GM12878 (cell line): ENCODE measurements around the gene ARAP3. TPM values are rescaled to one million over a fixed set of nuclear protein-coding genes. Genes with fewer than 3 reads are reported as not detected.

Experiments used
- ATAC-seq: fragments of 200-7000 bp; cut with Tn5 transposase; 3 replicates; pipeline ENCODE4 v1.9.1; 2020; ENCODE audit warnings: mild to moderate bottlenecking, moderate library complexity
- BruUV-seq: library from RNA; stranded (reverse); fragments of 400-500 nt; replicated peaks from 2 replicates; lab custom pipeline; 2021; lab: Mats Ljungman, UMichigan
- CTCF ChIA-PET: fragments of 300-600 bp; sonication (Branson Sonifier 250); formaldehyde crosslinking; extraction: SDS; loops from one replicate; lab custom pipeline; 2021; ENCODE audit warnings: inconsistent platforms; lab: Yijun Ruan, JAX
- POLR2A ChIA-PET: fragments of 350-600 bp; formaldehyde crosslinking; extraction: SDS; loops from one replicate; lab custom pipeline; 2021; ENCODE audit warnings: inconsistent platforms; lab: Charles Lee
- RAD21 ChIA-PET: fragments of 300-600 bp; sonication (Branson Sonifier 250); formaldehyde crosslinking; loops from one replicate; lab custom pipeline; 2023; ENCODE audit warnings: antibody characterized with exemption; ENCODE audit not compliant: unreplicated experiment; lab: Charles Lee
- SMC1A ChIA-PET: fragments of 300-600 bp; sonication (Branson Sonifier 250); formaldehyde crosslinking; loops from one replicate; lab custom pipeline; 2023; ENCODE audit not compliant: unreplicated experiment, uncharacterized antibody; lab: Charles Lee
- DNase-seq: peaks from one replicate; pipeline ENCODE4 v3.0.0-alpha.2; 2011; ENCODE audit warnings: low read depth, low spot score
- FAIRE-seq: peaks from 3 replicates; lab custom pipeline; 2011; peaks lifted over from hg19 to GRCh38; lab: Jason Lieb, UNC
- H2AFZ ChIP-seq: 2 replicates; pipeline ENCODE4 v1.6.0; 2011; ENCODE audit warnings: low read depth, low read length, control low read depth; ENCODE audit not compliant: control insufficient read depth
- H3K27ac ChIP-seq: 2 replicates; pipeline ENCODE4 v1.5.1; 2011; ENCODE audit warnings: control low read depth; ENCODE audit not compliant: control insufficient read depth, insufficient read depth
- H3K27me3 ChIP-seq, 2 experiments: replicated peaks in 1 of 2; 2 replicates each; pipeline versions ENCODE4 v1.6.0 to v1.6.1; 2011; ENCODE audit warnings: low read length in 1 of 2; ENCODE audit not compliant: control insufficient read depth in 2 of 2, insufficient read depth in 2 of 2
- H3K36me3 ChIP-seq, 2 experiments: 2 replicates each; pipeline ENCODE4 v1.5.1; 2011; ENCODE audit warnings: low read length in 1 of 2; ENCODE audit not compliant: control insufficient read depth in 2 of 2, insufficient read depth in 2 of 2
- H3K4me1 ChIP-seq: 2 replicates; pipeline ENCODE4 v1.6.1; 2011; ENCODE audit warnings: mild to moderate bottlenecking, low read length, moderate library complexity, mixed read lengths; ENCODE audit not compliant: control insufficient read depth, insufficient read depth
- H3K4me2 ChIP-seq: 2 replicates; pipeline ENCODE4 v1.6.0; 2011; ENCODE audit warnings: control low read depth; ENCODE audit not compliant: control insufficient read depth, insufficient read depth
- H3K4me3 ChIP-seq: fragments of 200-600 bp; sonication (generic); 2 replicates; pipeline ENCODE4 v1.5.1; 2016
- H3K79me2 ChIP-seq: 2 replicates; pipeline ENCODE4 v1.6.0; 2011; ENCODE audit warnings: low read length; ENCODE audit not compliant: control insufficient read depth, insufficient read depth
- H3K9ac ChIP-seq: 2 replicates; pipeline ENCODE4 v1.8.0; 2011; ENCODE audit warnings: low read length, control low read depth, mixed read lengths; ENCODE audit not compliant: control insufficient read depth, insufficient read depth
- H3K9me3 ChIP-seq: replicated peaks from 3 replicates; pipeline ENCODE4 v1.5.1; 2011; ENCODE audit warnings: mild to moderate bottlenecking, low read length; ENCODE audit not compliant: control insufficient read depth, insufficient read depth
- H4K20me1 ChIP-seq: 2 replicates; pipeline ENCODE4 v1.6.0; 2011; ENCODE audit not compliant: control insufficient read depth, insufficient read depth
- HCFC1 ChIP-seq: fragments of 150-350 bp; IDR thresholded peaks from 2 replicates; pipeline ENCODE4 v1.6.1; 2014; ENCODE audit warnings: low read length
- WGBS: methylation state at CpG from one replicate; pipeline ENCODE4 v1.1.6; 2016; ENCODE audit warnings: low lambda C conversion rate; ENCODE audit not compliant: insufficient replicate concordance, insufficient coverage; ENCODE audit errors: missing lambda C conversion rate; 5-methylcytosine and 5-hydroxymethylcytosine counted together
- in situ Hi-C: fragments of 300-500 bp; cut with MboI; formaldehyde crosslinking; loops from 9 replicates; pipeline ENCODE4 v1.14.3; 2018; ENCODE audit warnings: mixed read lengths
- intact Hi-C: fragments of 100-400 bp; cut with micrococcal nuclease; formaldehyde crosslinking; loops from one replicate; pipeline ENCODE4 v1.14.2; 2022; ENCODE audit not compliant: unreplicated experiment
- polyA plus RNA-seq, 11 experiments: library from polyadenylated mRNA; depleted of rRNA in 4 of 11; unstranded in 6 of 11; stranded (reverse) in 5 of 11; fragments of >200 nt; fragmentation: Nextera tagmentation in 4 of 11; fragmentation: Illumina TruSeq in 1 of 11; extraction: Ambion mirVana in 4 of 11; extraction: Trizol in 1 of 11; gene quantifications; 1 replicate in 1 of 11; 2 replicates in 10 of 11; pipeline versions ENCODE4 v1.2.1 to v1.2.3, GENCODE V29; 2011 to 2016; ENCODE audit warnings: inconsistent platforms in 2 of 11, missing spikeins in 2 of 11, low read depth in 1 of 11
- total RNA-seq, 4 experiments: library from RNA; depleted of rRNA in 3 of 4; stranded (reverse); fragments of >200 nt in 3 of 4; fragmentation: Illumina TruSeq in 1 of 4; extraction: Trizol in 1 of 4; gene quantifications; 2 replicates each; pipeline versions ENCODE4 v1.2.1 to v1.2.3, GENCODE V29; 2013 to 2021
- TF ChIP-seq, protein P1 (sequence below): fragments of 150-350 bp; IDR thresholded peaks from 2 replicates; pipeline ENCODE4 v1.6.1; 2016; ENCODE audit warnings: low read depth, low read length

Gene ARAP3
- total and polyA plus RNA-seq, 10 of the 15 experiments (the other 5 are each of a cell fraction or from before 2014, with no cell fraction given), result 0.01 to 0.08 TPM; not detected in 8

DNA sequence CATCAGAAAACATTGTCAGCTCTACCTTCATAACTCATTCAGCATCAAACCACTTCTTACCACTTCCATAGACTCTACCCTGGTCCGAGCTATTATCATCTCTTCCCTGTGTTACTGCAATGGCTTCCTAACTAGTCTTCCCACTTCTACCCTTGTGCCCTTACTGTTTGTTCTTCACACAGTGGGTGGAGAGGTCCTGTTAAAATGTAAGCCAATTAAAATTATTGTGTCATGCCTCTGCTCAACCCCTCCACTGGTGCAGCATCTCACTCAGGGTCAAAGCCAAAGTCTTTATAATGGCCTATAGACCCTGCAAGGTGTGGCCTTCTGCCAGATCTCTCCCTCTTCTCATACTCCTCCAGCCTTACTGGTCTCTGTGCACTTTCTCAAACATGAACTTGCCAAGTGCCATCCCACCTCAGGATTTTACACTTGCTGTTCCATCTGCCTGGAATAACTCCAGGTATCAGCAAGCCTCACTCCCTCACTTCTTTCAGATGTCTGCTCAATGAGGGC is 22.8 kb upstream of the ARAP3 start (continued):
- TF ChIP-seq, protein P1, sequence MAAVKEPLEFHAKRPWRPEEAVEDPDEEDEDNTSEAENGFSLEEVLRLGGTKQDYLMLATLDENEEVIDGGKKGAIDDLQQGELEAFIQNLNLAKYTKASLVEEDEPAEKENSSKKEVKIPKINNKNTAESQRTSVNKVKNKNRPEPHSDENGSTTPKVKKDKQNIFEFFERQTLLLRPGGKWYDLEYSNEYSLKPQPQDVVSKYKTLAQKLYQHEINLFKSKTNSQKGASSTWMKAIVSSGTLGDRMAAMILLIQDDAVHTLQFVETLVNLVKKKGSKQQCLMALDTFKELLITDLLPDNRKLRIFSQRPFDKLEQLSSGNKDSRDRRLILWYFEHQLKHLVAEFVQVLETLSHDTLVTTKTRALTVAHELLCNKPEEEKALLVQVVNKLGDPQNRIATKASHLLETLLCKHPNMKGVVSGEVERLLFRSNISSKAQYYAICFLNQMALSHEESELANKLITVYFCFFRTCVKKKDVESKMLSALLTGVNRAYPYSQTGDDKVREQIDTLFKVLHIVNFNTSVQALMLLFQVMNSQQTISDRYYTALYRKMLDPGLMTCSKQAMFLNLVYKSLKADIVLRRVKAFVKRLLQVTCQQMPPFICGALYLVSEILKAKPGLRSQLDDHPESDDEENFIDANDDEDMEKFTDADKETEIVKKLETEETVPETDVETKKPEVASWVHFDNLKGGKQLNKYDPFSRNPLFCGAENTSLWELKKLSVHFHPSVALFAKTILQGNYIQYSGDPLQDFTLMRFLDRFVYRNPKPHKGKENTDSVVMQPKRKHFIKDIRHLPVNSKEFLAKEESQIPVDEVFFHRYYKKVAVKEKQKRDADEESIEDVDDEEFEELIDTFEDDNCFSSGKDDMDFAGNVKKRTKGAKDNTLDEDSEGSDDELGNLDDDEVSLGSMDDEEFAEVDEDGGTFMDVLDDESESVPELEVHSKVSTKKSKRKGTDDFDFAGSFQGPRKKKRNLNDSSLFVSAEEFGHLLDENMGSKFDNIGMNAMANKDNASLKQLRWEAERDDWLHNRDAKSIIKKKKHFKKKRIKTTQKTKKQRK, result no peak

DNA sequence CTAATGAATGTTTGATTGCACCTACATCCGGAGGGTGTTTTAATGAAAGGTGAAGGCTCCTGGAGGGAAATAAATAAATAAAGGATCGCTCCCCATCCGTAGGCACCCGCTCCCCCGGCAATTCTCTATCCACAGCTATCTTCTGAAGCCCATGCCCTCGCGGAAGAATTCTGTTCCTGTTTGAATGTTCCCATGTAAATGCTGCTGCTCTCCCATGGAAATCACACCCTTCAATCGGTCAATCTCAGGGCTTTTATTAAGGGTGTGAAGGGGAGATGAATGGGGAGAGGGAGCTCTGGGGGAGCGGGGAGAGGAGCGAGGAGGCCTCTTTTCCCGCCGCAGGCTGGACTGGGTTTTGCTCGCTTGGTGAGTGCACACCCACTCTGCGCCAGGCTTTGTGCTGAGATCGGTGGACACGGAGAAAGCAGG is 21.1 kb upstream of the ARAP3 start:
- Histone ChIP-seq H4K20me1 (no peaks in the 10 kb centered on the region), H3K4me3 (no peak overlapping the region), H3K9ac (no peak overlapping the region), H3K27me3 (peaks cover 5 to 13% of the 10 kb centered on the region in 2 experiments), H3K4me2 (peak overlapping the region; percentile 94; the same call in 1 of the 2 replicates), H3K9me3 (no peaks in the 10 kb centered on the region), H3K79me2 (no peaks in the 10 kb centered on the region), H3K36me3 (no peaks in the 10 kb centered on the region), H2AFZ (no peak overlapping the region), H3K4me1 (peaks cover 12% of the 10 kb centered on the region), H3K27ac (no peak overlapping the region)
- intact Hi-C loops, result no loop called here
- DNase-seq (no peak), FAIRE-seq (no peak), ATAC-seq (no peak)
- no TSS peak for BruUV-seq
- ChIA-PET POLR2A (no interaction called here), SMC1A (interaction anchor here (1.2 to 4.1 kb wide), 4 partner anchors 11 to 258 kb away, joined by 3 to 22 read pairs (median 8); partner anchors contain the start of gene PCDH1), CTCF (interaction anchor here (0.6 to 5.7 kb wide), 10 partner anchors 10 to 735 kb away, joined by 3 to 83 read pairs (median 4); partner anchors contain the start of gene PCDH1), RAD21 (interaction anchor here (0.9 to 4.1 kb wide), 3 partner anchors 11 to 177 kb away, joined by 3 to 25 read pairs (median 19); partner anchors contain the start of gene PCDH1)
- in situ Hi-C loops, result no loop called here
- no peak for TF ChIP-seq HCFC1
- 19% methylated on average over 16 of the region's 16 CpGs for WGBS
